Peyer's patch (tissue), 4 donors: Measurements from ENCODE around the gene ABCA6.

Experiments
- POLR2A ChIP-seq, 2 donors: fragments of 450-650 bp; IDR thresholded peaks; one replicate each; pipeline ENCODE4 v1.5.1; 2017; ENCODE audit warnings: antibody characterized with exemption in 2 of 2, mild to moderate bottlenecking in 2 of 2, moderate library complexity in 2 of 2
- TF ChIP-seq, protein P1 (sequence below), 6 experiments: fragments of 450-650 bp in 4 of 6; fragments of 200-600 bp in 2 of 6; sonication (generic) in 1 of 6; IDR thresholded peaks; one replicate each; pipeline ENCODE4 v1.5.1; 2017 to 2019; ENCODE audit warnings: antibody characterized with exemption in 6 of 6, mild to moderate bottlenecking in 3 of 6, moderate library complexity in 1 of 6

DNA sequence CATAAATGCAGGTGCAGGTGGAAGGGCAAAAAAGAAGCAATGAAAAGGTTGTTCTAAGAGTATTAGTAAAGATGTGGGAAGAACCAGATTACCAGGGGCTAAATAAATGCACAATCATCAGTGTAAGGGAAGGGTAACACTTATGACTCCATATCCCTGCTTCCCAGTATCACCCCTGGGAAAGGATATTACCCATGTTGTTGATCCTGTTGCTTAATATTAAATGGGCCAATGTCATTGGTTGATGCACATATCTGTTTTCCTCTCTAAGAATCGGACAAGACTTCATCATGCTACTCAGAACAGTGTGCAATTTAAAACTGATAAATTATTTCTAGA lies 34.7 kb upstream of the ABCA6 start:
- TF ChIP-seq, protein P1, sequence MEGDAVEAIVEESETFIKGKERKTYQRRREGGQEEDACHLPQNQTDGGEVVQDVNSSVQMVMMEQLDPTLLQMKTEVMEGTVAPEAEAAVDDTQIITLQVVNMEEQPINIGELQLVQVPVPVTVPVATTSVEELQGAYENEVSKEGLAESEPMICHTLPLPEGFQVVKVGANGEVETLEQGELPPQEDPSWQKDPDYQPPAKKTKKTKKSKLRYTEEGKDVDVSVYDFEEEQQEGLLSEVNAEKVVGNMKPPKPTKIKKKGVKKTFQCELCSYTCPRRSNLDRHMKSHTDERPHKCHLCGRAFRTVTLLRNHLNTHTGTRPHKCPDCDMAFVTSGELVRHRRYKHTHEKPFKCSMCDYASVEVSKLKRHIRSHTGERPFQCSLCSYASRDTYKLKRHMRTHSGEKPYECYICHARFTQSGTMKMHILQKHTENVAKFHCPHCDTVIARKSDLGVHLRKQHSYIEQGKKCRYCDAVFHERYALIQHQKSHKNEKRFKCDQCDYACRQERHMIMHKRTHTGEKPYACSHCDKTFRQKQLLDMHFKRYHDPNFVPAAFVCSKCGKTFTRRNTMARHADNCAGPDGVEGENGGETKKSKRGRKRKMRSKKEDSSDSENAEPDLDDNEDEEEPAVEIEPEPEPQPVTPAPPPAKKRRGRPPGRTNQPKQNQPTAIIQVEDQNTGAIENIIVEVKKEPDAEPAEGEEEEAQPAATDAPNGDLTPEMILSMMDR (IDR thresholded peaks at IDR 0.05): no peak
- no peak for TF ChIP-seq POLR2A (IDR thresholded peaks at IDR 0.05)
